HG03159 (cell line): ENCODE data around the gene NEGR1.

Source experiments
- ATAC-seq: cut with Tn5 transposase; IDR thresholded peaks from one replicate; pipeline ENCODE4 v1.9.1; 2021; ENCODE audit warnings: mild to moderate bottlenecking, moderate library complexity; ENCODE audit not compliant: unreplicated experiment

The NEGR1 gene

DNA sequence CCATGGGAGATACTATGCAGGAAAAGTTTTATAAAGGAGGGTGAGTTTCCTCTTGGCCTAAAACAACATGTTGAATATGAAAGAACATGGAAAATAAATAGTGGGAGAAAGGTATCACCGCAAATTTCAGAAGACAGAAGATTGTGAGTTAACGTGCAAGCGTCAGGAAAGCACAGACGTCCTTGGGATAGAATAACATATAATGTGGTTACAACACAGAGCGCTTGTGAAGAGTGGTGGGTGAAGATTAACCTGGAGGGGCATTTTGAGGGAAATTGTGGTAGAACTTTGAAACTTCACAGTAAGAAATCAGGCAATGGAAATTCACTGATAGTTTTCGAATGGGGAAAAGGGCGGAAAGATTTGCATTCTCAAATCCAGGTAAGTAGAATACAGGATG, 47.3 kb downstream of the NEGR1 start:
- ATAC-seq = no peak

GRCh38 chr1:72230746-72231145, 51.6 kb downstream of the NEGR1 start:
- ATAC-seq = no peak

DNA sequence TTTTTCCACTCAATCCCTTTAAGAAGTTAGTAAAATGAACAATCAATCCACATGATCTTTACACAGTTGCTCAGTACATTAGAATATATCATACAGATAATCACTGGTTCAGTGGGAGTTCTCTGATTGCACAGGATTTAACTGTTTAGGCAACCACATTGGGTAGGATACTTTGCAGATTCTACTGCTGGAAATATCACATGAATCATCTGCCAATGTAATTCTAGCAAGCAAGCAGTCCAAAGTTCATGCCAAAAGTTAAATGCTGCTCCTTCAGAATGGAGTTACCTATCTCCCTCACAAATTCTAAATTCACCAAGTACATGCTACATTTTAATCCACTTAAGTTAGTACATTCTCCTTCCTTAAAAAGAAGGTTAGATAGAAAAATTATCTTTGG, 52.4 kb downstream of the NEGR1 start:
- ATAC-seq = no peak

DNA sequence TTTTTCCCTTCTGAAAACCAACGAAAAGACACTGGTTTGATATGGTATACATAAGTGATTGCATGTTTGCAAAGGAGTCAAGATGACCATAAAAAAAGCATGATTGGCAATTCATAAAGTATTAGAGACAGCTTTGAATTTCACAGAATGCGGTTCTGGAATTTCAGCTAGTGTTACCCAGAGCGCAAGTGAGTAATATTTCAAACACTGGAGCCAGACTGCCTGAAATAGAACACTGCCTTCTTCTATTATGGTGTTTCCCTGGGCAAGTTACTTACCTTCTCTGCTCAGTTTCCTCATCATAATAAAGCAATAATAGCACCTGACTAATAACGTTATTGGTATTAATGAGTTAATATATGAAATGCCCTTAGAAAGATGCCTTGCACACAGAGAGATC, 54.7 kb downstream of the NEGR1 start:
- ATAC-seq = no peak

DNA sequence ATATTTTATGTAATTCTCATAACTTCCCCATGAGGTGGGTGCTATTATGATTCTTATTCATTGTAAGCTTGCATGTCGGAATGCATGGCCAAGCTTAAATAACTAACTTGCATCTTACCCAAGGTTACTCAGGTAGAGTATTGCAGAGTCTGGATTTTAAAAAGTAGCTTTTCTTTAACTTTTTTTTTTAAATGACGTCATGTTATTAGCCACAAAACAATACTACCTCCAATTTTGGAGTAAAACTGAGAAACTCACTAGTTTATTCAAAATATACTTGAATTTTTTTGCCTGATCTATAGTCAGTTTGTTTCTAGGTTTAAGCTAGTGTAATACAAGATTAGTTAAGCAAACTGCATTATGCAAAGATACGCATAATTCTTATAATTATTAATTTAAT, 57.8 kb downstream of the NEGR1 start:
- ATAC-seq = no peak

DNA sequence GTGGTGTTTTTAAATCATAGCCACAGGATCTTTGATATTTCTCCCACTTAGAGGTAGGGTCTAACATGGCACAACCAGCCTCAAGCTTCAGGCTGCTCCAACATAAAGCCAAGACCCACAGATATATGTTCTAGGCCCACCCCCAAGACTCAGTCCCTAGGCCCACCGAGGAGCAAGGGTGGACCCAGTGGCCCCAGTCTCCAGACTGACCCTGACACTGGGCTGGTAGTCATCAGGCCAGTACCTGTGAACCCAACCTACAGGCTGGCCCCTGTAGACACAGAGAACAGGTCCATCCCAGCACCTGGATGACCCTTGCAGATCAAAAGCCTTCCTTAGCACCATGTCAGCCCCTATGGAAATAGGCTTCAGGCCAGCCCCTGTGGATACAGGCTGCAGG, 60.5 kb downstream of the NEGR1 start:
- ATAC-seq = no peak

DNA sequence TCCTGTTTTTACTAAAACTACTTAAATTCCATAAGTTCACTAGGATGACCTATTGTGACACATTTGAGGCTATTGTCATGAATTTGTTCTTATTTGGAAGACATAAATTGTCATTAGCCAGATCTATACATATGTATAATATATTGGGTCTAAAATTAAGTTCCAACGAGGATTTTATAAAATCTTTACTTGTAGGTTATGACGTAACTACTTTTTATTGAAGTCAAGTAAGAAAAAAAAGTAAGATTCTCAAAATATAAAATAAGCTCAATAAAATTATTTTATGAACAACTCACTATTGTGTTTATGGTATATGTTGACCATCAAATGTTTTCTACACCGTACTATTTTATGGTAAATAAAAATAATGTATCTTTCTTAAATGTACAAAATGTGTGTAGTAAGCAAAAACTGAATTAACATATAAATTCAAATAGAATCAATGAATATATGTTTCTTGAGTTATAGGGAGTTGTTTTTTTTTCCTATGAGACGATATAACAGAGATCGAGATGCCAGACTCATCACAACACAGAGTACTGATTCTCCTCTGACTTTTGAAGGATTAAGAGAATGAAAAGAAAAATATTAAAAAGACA, 64.1 kb downstream of the NEGR1 start:
- ATAC-seq = no peak

GRCh38 chr1:72207059-72207458, 75.3 kb downstream of the NEGR1 start:
- no peak for ATAC-seq

GRCh38 chr1:72202761-72203160, 79.6 kb downstream of the NEGR1 start:
- ATAC-seq = no peak

DNA sequence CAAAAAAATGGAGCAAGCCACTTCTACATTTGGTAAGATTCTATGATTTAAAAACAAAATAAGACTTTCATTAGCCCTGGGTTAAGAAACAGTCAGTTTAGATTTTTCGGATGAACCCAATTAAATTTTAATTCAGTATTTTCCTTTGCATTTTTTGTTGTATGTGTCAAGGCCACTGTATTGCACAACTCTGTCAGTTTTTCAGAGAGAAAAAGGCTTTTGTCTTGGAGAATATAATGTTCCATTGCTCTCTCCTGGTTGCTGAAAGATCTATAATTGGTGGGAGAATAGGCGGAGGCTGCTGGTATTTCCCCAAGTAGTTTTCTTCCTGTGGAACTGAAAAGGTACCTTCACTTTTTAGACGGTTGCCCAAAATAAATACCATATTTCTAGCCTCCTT, 84.6 kb downstream of the NEGR1 start:
- ATAC-seq = no peak

DNA sequence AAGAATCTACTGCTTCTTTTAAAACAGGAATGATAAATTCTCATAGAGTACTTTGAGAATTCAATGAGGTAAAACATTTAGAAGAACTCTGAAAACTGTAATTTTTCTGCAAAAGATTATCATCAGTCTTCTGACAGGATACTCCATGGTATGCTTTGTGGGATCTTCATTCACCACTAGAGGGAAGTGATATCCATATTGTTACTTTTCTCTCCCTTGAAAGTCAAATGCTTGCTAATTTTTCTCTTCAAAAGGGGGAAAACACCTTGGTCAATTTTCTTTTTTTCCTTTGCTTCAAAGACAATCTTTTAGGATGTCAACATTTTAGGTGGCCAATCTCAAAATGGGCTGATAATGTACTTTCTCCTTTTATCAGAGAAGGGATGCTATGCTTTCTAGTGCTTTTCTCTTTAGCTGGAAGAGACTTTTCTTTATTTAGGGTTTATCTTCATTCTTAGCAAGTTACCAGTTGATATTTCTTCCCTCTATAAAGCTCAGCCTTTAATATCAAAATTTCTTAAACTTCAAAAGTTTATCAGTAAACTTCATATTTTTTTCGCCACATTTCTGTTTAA, 95.5 kb downstream of the NEGR1 start:
- ATAC-seq = no peak

DNA sequence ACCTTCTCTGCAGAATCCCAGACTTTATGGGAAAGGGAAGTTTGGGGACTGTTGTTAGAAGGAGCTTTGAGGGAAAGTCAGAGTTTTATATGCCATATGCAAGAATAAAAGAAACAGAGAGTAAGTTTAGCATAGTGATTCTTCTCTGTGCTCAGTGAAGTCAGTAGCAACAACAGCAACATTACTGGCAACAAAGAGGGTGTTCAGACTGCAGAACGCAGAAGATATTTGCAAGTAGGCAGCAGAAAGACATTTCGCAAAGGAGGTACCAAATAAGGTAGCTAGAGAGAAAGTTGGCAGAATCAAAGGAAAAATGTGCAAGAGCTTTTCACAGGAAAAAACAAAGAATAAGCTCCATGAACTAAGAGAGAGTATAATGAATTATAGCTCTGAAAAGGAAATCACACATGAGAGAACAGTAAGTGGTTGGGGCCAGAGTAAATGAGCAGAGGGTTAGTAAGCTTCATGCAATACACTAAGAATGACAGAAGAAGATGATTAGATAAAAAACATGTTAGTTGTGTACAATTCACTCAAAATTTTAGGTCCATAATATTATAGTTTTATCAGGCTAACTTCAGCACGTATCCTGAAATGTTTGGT, 98.1 kb downstream of the NEGR1 start:
- ATAC-seq = no peak

GRCh38 chr1:72182859-72183258, 99.5 kb downstream of the NEGR1 start:
- ATAC-seq = no peak

DNA sequence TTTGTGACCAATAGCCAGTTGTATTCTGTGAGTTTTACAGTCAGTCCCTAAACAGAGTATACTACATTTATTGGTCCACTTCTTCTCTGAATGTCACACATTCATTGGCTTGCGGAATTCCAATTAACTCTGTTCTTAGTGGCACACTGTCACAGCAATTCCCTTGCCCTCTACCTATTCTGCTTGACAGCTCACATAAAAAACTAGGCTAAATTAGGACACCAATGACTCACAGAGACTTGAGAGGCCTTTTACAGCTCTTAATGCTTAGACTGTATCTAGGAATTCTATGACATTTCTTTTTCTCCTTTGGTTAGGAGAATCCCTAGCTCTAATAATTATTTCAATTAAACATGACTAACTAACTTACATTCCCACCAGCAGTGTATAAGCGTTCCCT, 104.1 kb downstream of the NEGR1 start:
- no peak for ATAC-seq

DNA sequence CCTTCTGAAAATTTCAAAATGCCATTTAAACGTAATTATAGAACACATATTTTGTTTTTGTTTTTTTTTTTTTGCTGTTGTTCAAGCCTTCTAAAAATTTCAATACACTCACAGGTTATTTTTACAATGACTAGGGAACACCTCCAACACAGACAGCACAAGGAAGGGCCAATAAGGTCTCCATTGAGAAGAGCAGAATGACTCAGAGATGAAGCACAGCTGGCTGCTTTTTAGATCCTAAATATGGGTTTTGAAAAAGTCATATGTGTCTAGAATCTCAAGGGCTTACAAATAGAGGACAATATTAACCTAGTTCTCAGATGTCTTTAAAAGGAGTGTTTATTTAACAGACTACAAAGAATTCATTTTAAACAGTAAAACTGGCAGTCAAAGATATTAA, 104.6 kb downstream of the NEGR1 start:
- no peak for ATAC-seq

- ATAC-seq = no peak
Observed at GRCh38 chr1:72170246-72170645, 112.1 kb downstream of the NEGR1 start.

GRCh38 chr1:72166426-72166825, 115.9 kb downstream of the NEGR1 start:
- ATAC-seq = no peak

DNA sequence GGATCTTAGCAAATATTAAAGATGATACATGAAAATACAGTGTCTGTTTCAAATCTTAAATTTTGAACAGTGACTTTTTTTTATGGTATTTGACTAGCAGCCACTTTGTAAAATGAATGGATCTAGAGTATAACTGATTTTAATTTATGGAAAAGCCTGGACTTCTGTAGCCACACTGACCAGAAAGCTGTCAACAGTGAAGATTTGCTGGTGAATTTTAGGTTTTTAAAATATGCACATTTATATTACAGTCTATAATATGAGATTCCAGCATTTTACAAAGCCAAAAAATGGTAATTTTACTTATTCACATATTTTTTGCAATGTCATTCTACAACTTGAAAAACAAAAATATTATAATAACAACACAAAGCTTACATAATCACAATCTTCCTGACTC, 131.8 kb downstream of the NEGR1 start:
- no peak for ATAC-seq

- ATAC-seq = no peak
Observed at GRCh38 chr1:72141875-72142274, 140.5 kb downstream of the NEGR1 start.

- no peak for ATAC-seq
Observed at GRCh38 chr1:72140222-72140621, 142.1 kb downstream of the NEGR1 start.

GRCh38 chr1:72137656-72138055, 144.7 kb downstream of the NEGR1 start:
- no peak for ATAC-seq

DNA sequence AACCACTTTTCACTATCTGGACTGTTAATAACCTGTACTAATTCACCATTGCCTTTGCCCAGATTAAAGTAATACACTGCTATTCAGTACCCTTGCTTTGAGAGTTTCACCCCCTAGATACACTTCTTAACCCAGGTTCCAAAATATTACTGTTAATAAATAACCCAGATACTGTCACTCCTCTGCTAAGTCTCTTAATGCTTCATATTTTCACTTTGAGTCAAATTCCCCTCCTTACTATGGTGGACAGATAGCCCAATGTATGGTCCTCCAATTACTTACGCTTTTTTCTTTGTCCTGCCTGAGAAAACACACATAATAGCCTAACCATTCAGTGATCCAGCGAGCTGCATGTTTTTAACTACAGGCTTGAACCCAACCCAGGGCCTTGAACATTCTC, 152.5 kb downstream of the NEGR1 start:
- no peak for ATAC-seq
